Peyer's patch (tissue), 4 donors: ENCODE measurements around the gene BAIAP2.

Experiments used
- CTCF ChIP-seq, 6 experiments: fragments of 450-650 bp in 4 of 6; fragments of 200-600 bp in 2 of 6; sonication (generic) in 1 of 6; IDR thresholded peaks; one replicate each; pipeline ENCODE4 v1.5.1; 2017 to 2019; ENCODE audit warnings: antibody characterized with exemption in 6 of 6, mild to moderate bottlenecking in 3 of 6, moderate library complexity in 1 of 6
- POLR2A ChIP-seq, 2 donors: fragments of 450-650 bp; IDR thresholded peaks; one replicate each; pipeline ENCODE4 v1.5.1; 2017; ENCODE audit warnings: antibody characterized with exemption in 2 of 2, mild to moderate bottlenecking in 2 of 2, moderate library complexity in 2 of 2

GRCh38 chr17:81062014-81062780, 27.2 kb downstream of the BAIAP2 start:
- TF ChIP-seq CTCF (IDR thresholded peaks at IDR 0.05) (no peak), POLR2A (IDR thresholded peaks at IDR 0.05) (no peak)
